H1 (cell line): ENCODE results near the gene CCS.
"Not testable (repeated sequence)": the region's sequence is repeated elsewhere in the genome, so short reads cannot be mapped to it uniquely, and the experiment has no call there.

Experiments used
- ASH2L ChIP-seq: fragments of 200-600, 300-600 bp; sonication (generic); IDR thresholded peaks from one replicate; pipeline ENCODE4 v1.7.1; 2017; ENCODE audit warnings: low read length
- CEBPB ChIP-seq: IDR thresholded peaks from 2 replicates; pipeline ENCODE4 v1.6.1; 2012; ENCODE audit warnings: low read depth, low read length
- CHD2 ChIP-seq: IDR thresholded peaks from 2 replicates; pipeline ENCODE4 v1.6.1; 2012; ENCODE audit warnings: low read length, improper control_type of control experiment
- RAD21 ChIP-seq, 2 experiments: IDR thresholded peaks in 1 of 2; conservative IDR thresholded peaks in 1 of 2; 2 replicates each; pipeline ENCODE4 v1.6.1; 2011; ENCODE audit warnings: low read depth in 2 of 2, low read length in 2 of 2, improper control_type of control experiment in 1 of 2, inconsistent platforms in 1 of 2, mild to moderate bottlenecking in 1 of 2, moderate library complexity in 1 of 2
- SIN3A ChIP-seq, 2 experiments: IDR thresholded peaks in 1 of 2; conservative IDR thresholded peaks in 1 of 2; 2 replicates each; pipeline ENCODE4 v1.6.1; 2011 to 2012; ENCODE audit warnings: low read length in 2 of 2, improper control_type of control experiment in 1 of 2, low read depth in 1 of 2, mild to moderate bottlenecking in 1 of 2
- TEAD4 ChIP-seq: IDR thresholded peaks from 2 replicates; pipeline ENCODE4 v1.6.1; 2012; ENCODE audit warnings: low read depth, low read length, inconsistent platforms, mixed read lengths
- TF ChIP-seq, protein P1 (sequence below): IDR thresholded peaks from 2 replicates; pipeline ENCODE4 v1.6.1; 2012; ENCODE audit warnings: low read length, inconsistent platforms
- TF ChIP-seq, protein P2 (sequence below): IDR thresholded peaks from 2 replicates; pipeline ENCODE4 v1.6.1; 2011; ENCODE audit warnings: low read depth, mild to moderate bottlenecking, low read length; ENCODE audit not compliant: insufficient read depth

DNA sequence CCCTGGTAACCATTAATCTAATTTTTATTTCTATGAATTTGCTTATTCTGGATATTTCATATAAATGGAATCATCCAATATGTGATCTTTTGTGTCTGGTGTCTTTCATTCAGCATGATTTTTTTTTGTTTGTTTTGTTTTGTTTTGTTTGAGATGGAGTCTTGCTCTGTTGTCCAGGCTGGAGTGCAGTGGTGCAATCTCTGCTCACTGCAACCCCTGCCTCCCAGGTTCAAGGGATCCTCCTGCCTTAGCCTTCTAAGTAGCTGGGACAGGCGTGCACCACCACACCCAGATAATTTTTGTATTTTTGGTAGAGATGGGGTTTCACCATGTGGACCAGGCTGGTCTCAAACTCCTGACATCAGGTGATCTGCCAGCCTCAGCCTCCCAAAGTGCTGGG is 7.5 kb upstream of the CCS start:
- not testable (repeated sequence) for TF ChIP-seq CHD2; SIN3A (conservative IDR thresholded peaks at IDR 0.05 in 1 of 2, IDR thresholded peaks at IDR 0.05 in 1 of 2; ENCODE audit: low read depth in 1 of 2, low read length in 2 of 2); RAD21 (IDR thresholded peaks at IDR 0.05 in 1 of 2, conservative IDR thresholded peaks at IDR 0.05 in 1 of 2; ENCODE audit: low read depth in 2 of 2, low read length in 2 of 2); CEBPB; ASH2L; TEAD4
- TF ChIP-seq, protein P1, sequence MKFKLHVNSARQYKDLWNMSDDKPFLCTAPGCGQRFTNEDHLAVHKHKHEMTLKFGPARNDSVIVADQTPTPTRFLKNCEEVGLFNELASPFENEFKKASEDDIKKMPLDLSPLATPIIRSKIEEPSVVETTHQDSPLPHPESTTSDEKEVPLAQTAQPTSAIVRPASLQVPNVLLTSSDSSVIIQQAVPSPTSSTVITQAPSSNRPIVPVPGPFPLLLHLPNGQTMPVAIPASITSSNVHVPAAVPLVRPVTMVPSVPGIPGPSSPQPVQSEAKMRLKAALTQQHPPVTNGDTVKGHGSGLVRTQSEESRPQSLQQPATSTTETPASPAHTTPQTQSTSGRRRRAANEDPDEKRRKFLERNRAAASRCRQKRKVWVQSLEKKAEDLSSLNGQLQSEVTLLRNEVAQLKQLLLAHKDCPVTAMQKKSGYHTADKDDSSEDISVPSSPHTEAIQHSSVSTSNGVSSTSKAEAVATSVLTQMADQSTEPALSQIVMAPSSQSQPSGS: not testable (repeated sequence)
- TF ChIP-seq, protein P2, sequence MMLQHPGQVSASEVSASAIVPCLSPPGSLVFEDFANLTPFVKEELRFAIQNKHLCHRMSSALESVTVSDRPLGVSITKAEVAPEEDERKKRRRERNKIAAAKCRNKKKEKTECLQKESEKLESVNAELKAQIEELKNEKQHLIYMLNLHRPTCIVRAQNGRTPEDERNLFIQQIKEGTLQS: not testable (repeated sequence)
